ENCODE data around the gene POC1A.
A peak's percentile ranks its signal among the peaks of the same experiment; 100 is the strongest.

The POC1A gene

GRCh38 chr3:52154135-52155094 lies at the start of gene POC1A:
Gene POC1A, minus strand, starts transcription at chr3:52154423. Its CDS starts 51 bp downstream, at chr3:52154372.
- Histone ChIP-seq H3K9me3 (ENCODE audit: control insufficient read depth, insufficient read depth, low read length) (no peaks in the 10 kb centered on the region), H3K36me3 (ENCODE audit: control insufficient read depth, insufficient read depth, low read length) (peaks cover 15% of the 10 kb centered on the region), H3K9ac (ENCODE audit: low read depth, low read length) (peak within 1 kb of the TSS; percentile 74), H3K4me1 (ENCODE audit: control insufficient read depth, insufficient read depth, low read length) (peaks cover 11% of the 10 kb centered on the region; the same call in 1 of the 2 replicates), H3K27ac (ENCODE audit: low read depth, low read length) (peak within 1 kb of the TSS; percentile 88), H3K27me3 (ENCODE audit: control insufficient read depth, insufficient read depth, low read length) (no peaks in the 10 kb centered on the region), H3K4me3 (ENCODE audit: low read depth, low read length) (peak within 1 kb of the TSS; percentile 95)

GRCh38 chr3:52203701-52204100 lies 49.5 kb upstream of the POC1A start:
- Histone ChIP-seq H3K9ac (ENCODE audit: low read depth, low read length) (no peak overlapping the region), H3K4me1 (ENCODE audit: control insufficient read depth, insufficient read depth, low read length) (peaks cover 3% of the 10 kb centered on the region; the same call in 1 of the 2 replicates), H3K36me3 (ENCODE audit: control insufficient read depth, insufficient read depth, low read length) (peaks cover 92% of the 10 kb centered on the region), H3K27me3 (ENCODE audit: control insufficient read depth, insufficient read depth, low read length) (no peaks in the 10 kb centered on the region), H3K4me3 (ENCODE audit: low read depth, low read length) (no peak overlapping the region), H3K9me3 (ENCODE audit: control insufficient read depth, insufficient read depth, low read length) (no peaks in the 10 kb centered on the region), H3K27ac (ENCODE audit: low read depth, low read length) (no peak overlapping the region)

GRCh38 chr3:52202384-52203077 lies 48.3 kb upstream of the POC1A start:
- no peak overlapping the region for H3K4me3 ChIP-seq (ENCODE audit: low read depth, low read length)
- H3K27me3 ChIP-seq (ENCODE audit: control insufficient read depth, insufficient read depth, low read length), result no peaks in the 10 kb centered on the region
- H3K27ac ChIP-seq (ENCODE audit: low read depth, low read length), result no peak overlapping the region
- H3K9me3 ChIP-seq (ENCODE audit: control insufficient read depth, insufficient read depth, low read length), result no peaks in the 10 kb centered on the region
- H3K4me1 ChIP-seq (ENCODE audit: control insufficient read depth, insufficient read depth, low read length), result peaks cover 6% of the 10 kb centered on the region
- H3K9ac ChIP-seq (ENCODE audit: low read depth, low read length), result no peak overlapping the region
- H3K36me3 ChIP-seq (ENCODE audit: control insufficient read depth, insufficient read depth, low read length), result peaks cover 80% of the 10 kb centered on the region

GRCh38 chr3:52200981-52201679 lies 46.9 kb upstream of the POC1A start:
- no peak overlapping the region for H3K4me3 ChIP-seq (ENCODE audit: low read depth, low read length)
- H3K27ac ChIP-seq (ENCODE audit: low read depth, low read length), result no peak overlapping the region
- H3K4me1 ChIP-seq (ENCODE audit: control insufficient read depth, insufficient read depth, low read length), result peaks cover 10% of the 10 kb centered on the region

GRCh38 chr3:52198643-52199608 lies 44.7 kb upstream of the POC1A start:
- peak overlapping the region; percentile 38 for H3K9ac ChIP-seq (ENCODE audit: low read depth, low read length)
- peaks cover 48% of the 10 kb centered on the region for H3K36me3 ChIP-seq (ENCODE audit: control insufficient read depth, insufficient read depth, low read length)
- no peaks in the 10 kb centered on the region for H3K9me3 ChIP-seq (ENCODE audit: control insufficient read depth, insufficient read depth, low read length)
- H3K27ac ChIP-seq (ENCODE audit: low read depth, low read length), result no peak overlapping the region
- H3K4me3 ChIP-seq (ENCODE audit: low read depth, low read length), result peak overlapping the region; percentile 81
- no peaks in the 10 kb centered on the region for H3K27me3 ChIP-seq (ENCODE audit: control insufficient read depth, insufficient read depth, low read length)
- peaks cover 10% of the 10 kb centered on the region for H3K4me1 ChIP-seq (ENCODE audit: control insufficient read depth, insufficient read depth, low read length)

More at GRCh38 chr3:52200981-52201679, 46.9 kb upstream of the POC1A start:
- Histone ChIP-seq H3K9me3 (ENCODE audit: control insufficient read depth, insufficient read depth, low read length) (no peaks in the 10 kb centered on the region), H3K9ac (ENCODE audit: low read depth, low read length) (no peak overlapping the region), H3K27me3 (ENCODE audit: control insufficient read depth, insufficient read depth, low read length) (no peaks in the 10 kb centered on the region), H3K36me3 (ENCODE audit: control insufficient read depth, insufficient read depth, low read length) (peaks cover 70% of the 10 kb centered on the region)

GRCh38 chr3:52197842-52198625 lies 43.8 kb upstream of the POC1A start, which contains the start of gene ALAS1:
Gene ALAS1, plus strand, starts transcription at chr3:52198160. Its CDS starts 1,082 bp downstream, at chr3:52199242.
- Histone ChIP-seq H3K4me3 (ENCODE audit: low read depth, low read length) (peak within 1 kb of the TSS; percentile 81), H3K36me3 (ENCODE audit: control insufficient read depth, insufficient read depth, low read length) (peaks cover 39% of the 10 kb centered on the region), H3K27me3 (ENCODE audit: control insufficient read depth, insufficient read depth, low read length) (no peaks in the 10 kb centered on the region), H3K9me3 (ENCODE audit: control insufficient read depth, insufficient read depth, low read length) (no peaks in the 10 kb centered on the region), H3K4me1 (ENCODE audit: control insufficient read depth, insufficient read depth, low read length) (peaks cover 10% of the 10 kb centered on the region), H3K27ac (ENCODE audit: low read depth, low read length) (peak within 1 kb of the TSS; percentile 77), H3K9ac (ENCODE audit: low read depth, low read length) (peak within 1 kb of the TSS; percentile 38)

- peak overlapping the region; percentile 16 for H3K27ac ChIP-seq (ENCODE audit: low read depth, low read length)
- no peaks in the 10 kb centered on the region for H3K27me3 ChIP-seq (ENCODE audit: control insufficient read depth, insufficient read depth, low read length)
- peaks cover 34% of the 10 kb centered on the region for H3K36me3 ChIP-seq (ENCODE audit: control insufficient read depth, insufficient read depth, low read length)
- H3K4me3 ChIP-seq (ENCODE audit: low read depth, low read length), result peak overlapping the region; percentile 81; the same call in 1 of the 2 replicates
- 0 out of 2 replicates have a peak overlapping the region, but pooled peaks have one; percentile 26 for H3K9ac ChIP-seq (ENCODE audit: low read depth, low read length)
- H3K4me1 ChIP-seq (ENCODE audit: control insufficient read depth, insufficient read depth, low read length), result peaks cover 10% of the 10 kb centered on the region
- no peaks in the 10 kb centered on the region for H3K9me3 ChIP-seq (ENCODE audit: control insufficient read depth, insufficient read depth, low read length)
Measured at GRCh38 chr3:52197499-52197841, 43.2 kb upstream of the POC1A start.

GRCh38 chr3:52196977-52197376 lies 42.8 kb upstream of the POC1A start:
- H3K27me3 ChIP-seq (ENCODE audit: control insufficient read depth, insufficient read depth, low read length), result no peaks in the 10 kb centered on the region
- peaks cover 10% of the 10 kb centered on the region for H3K4me1 ChIP-seq (ENCODE audit: control insufficient read depth, insufficient read depth, low read length)
- H3K36me3 ChIP-seq (ENCODE audit: control insufficient read depth, insufficient read depth, low read length), result peaks cover 30% of the 10 kb centered on the region
- H3K4me3 ChIP-seq (ENCODE audit: low read depth, low read length), result no peak overlapping the region
- H3K9ac ChIP-seq (ENCODE audit: low read depth, low read length), result no peak overlapping the region
- H3K27ac ChIP-seq (ENCODE audit: low read depth, low read length), result no peak overlapping the region
- no peaks in the 10 kb centered on the region for H3K9me3 ChIP-seq (ENCODE audit: control insufficient read depth, insufficient read depth, low read length)

GRCh38 chr3:52195823-52196331 lies 41.7 kb upstream of the POC1A start:
- Histone ChIP-seq H3K9ac (ENCODE audit: low read depth, low read length) (no peak overlapping the region), H3K27ac (ENCODE audit: low read depth, low read length) (no peak overlapping the region), H3K9me3 (ENCODE audit: control insufficient read depth, insufficient read depth, low read length) (no peaks in the 10 kb centered on the region), H3K4me1 (ENCODE audit: control insufficient read depth, insufficient read depth, low read length) (peaks cover 10% of the 10 kb centered on the region), H3K36me3 (ENCODE audit: control insufficient read depth, insufficient read depth, low read length) (peaks cover 19% of the 10 kb centered on the region), H3K27me3 (ENCODE audit: control insufficient read depth, insufficient read depth, low read length) (no peaks in the 10 kb centered on the region), H3K4me3 (ENCODE audit: low read depth, low read length) (no peak overlapping the region)
